Tracheal epithelial cell (primary cell): Measurements from ENCODE around the gene LSM2. TPM values are rescaled to one million over a fixed set of nuclear protein-coding genes. Genes with fewer than 3 reads are reported as not detected.

Experiments
- total RNA-seq: library from RNA; depleted of rRNA; stranded (reverse); fragments of >200 nt; gene quantifications from 2 replicates; pipeline ENCODE4 v1.2.1, GENCODE V29; 2014

Gene LSM2
- total RNA-seq: 34.2 and 39.0 TPM in 2 replicates

GRCh38 chr6:31806470-31807272 lies at the start of gene LSM2:
TSS of gene LSM2 (minus strand) at chr6:31806966. CDS start at chr6:31806757, 209 bp downstream.

GRCh38 chr6:31827286-31828079 lies 20.7 kb upstream of the LSM2 start, which contains the start of gene HSPA1B:
TSS of gene HSPA1B (plus strand) at chr6:31827738. CDS start at chr6:31827951, 213 bp downstream.

GRCh38 chr6:31815025-31815838 lies 8.5 kb upstream of the LSM2 start, which contains the start of the genes HSPA1A and HSPA1L:
TSS of gene HSPA1A (plus strand) at chr6:31815543. CDS start at chr6:31815757, 214 bp downstream.
TSS of gene HSPA1L (minus strand) at chr6:31815283. CDS start at chr6:31811972, 3,311 bp downstream.

GRCh38 chr6:31795616-31796298 lies 11.0 kb downstream of the LSM2 start, which contains the start of gene VARS1:
TSS of gene VARS1 (minus strand) at chr6:31795752. CDS start at chr6:31795217, 535 bp downstream.

GRCh38 chr6:31776989-31777666 lies 29.6 kb downstream of the LSM2 start, which contains the start of gene VWA7:
TSS of gene VWA7 (minus strand) at chr6:31777328. CDS start at chr6:31776779, 549 bp downstream.

GRCh38 chr6:31762356-31762755 lies 44.4 kb downstream of the LSM2 start, which contains the start of gene SAPCD1:
TSS of gene SAPCD1 (plus strand) at chr6:31762656. CDS start at chr6:31763055, 399 bp downstream.

Other genes starting within 250 kb of the LSM2 start
- not detected in 2 replicates for gene LTA, start 234.7 kb downstream of the LSM2 start, total RNA-seq
- gene TNF, start 231.4 kb downstream of the LSM2 start, total RNA-seq: 4.3 TPM in 1 of 2 replicates, not detected in the other
- gene LTB, start 224.5 kb downstream of the LSM2 start, total RNA-seq: 6.7 TPM in 1 of 2 replicates, not detected in the other
- not detected in 2 replicates for gene LST1, start 220.7 kb downstream of the LSM2 start, total RNA-seq
- not detected in 2 replicates for gene NCR3, start 214.0 kb downstream of the LSM2 start, total RNA-seq
- not detected in 2 replicates for gene AIF1, start 191.7 kb downstream of the LSM2 start, total RNA-seq
- 23.6 and 35.6 TPM in 2 replicates for gene PRRC2A, start 186.3 kb downstream of the LSM2 start, total RNA-seq
- 128 and 161 TPM in 2 replicates for gene BAG6, start 154.3 kb downstream of the LSM2 start, total RNA-seq
- gene APOM, start 151.1 kb downstream of the LSM2 start, total RNA-seq: 0.96 and 1.3 TPM in 2 replicates
- gene C6orf47, start 146.2 kb downstream of the LSM2 start, total RNA-seq: 26.7 and 27.1 TPM in 2 replicates
- gene GPANK1, start 142.0 kb downstream of the LSM2 start, total RNA-seq: 7.0 and 12.0 TPM in 2 replicates
- 84.2 and 103 TPM in 2 replicates for gene CSNK2B, start 140.9 kb downstream of the LSM2 start, total RNA-seq
- gene LY6G5B, start 137.0 kb downstream of the LSM2 start, total RNA-seq: under 0.01 and 0.43 TPM in 2 replicates
- gene LY6G5C, start 125.9 kb downstream of the LSM2 start, total RNA-seq: not detected in 2 replicates
- gene ABHD16A, start 103.6 kb downstream of the LSM2 start, total RNA-seq: 25.2 and 40.2 TPM in 2 replicates
- gene LY6G6F, start 100.1 kb downstream of the LSM2 start, total RNA-seq: not detected in 2 replicates
- not detected in 2 replicates for gene LY6G6D, start 91.6 kb downstream of the LSM2 start, total RNA-seq
- gene LY6G6C, start 85.2 kb downstream of the LSM2 start, total RNA-seq: not detected in 2 replicates
- gene MPIG6B, start 83.6 kb downstream of the LSM2 start, total RNA-seq: not detected in 2 replicates
- 11.5 and 45.8 TPM in 2 replicates for gene DDAH2, start 77.7 kb downstream of the LSM2 start, total RNA-seq
- 454 and 1,059 TPM in 2 replicates for gene CLIC1, start 70.4 kb downstream of the LSM2 start, total RNA-seq
- gene MSH5, start 67.0 kb downstream of the LSM2 start, total RNA-seq: 4.3 and 5.8 TPM in 2 replicates
- gene SAPCD1, start 44.3 kb downstream of the LSM2 start, total RNA-seq: not detected in 2 replicates
- gene VWA7, start 29.6 kb downstream of the LSM2 start, total RNA-seq: 0.43 and 0.48 TPM in 2 replicates
- gene VARS1, start 11.2 kb downstream of the LSM2 start, total RNA-seq: 61.0 and 64.8 TPM in 2 replicates
- gene HSPA1L, start 8.3 kb upstream of the LSM2 start, total RNA-seq: 0.64 and 0.72 TPM in 2 replicates
- 124 and 172 TPM in 2 replicates for gene HSPA1A, start 8.6 kb upstream of the LSM2 start, total RNA-seq
- gene HSPA1B, start 20.8 kb upstream of the LSM2 start, total RNA-seq: 268 TPM in 2 replicates
- gene NEU1, start 55.9 kb upstream of the LSM2 start, total RNA-seq: 70.3 and 75.4 TPM in 2 replicates
- 3.8 and 8.2 TPM in 2 replicates for gene SLC44A4, start 72.0 kb upstream of the LSM2 start, total RNA-seq
- 25.6 and 28.4 TPM in 2 replicates for gene EHMT2, start 90.7 kb upstream of the LSM2 start, total RNA-seq
- 0.72 and 3.0 TPM in 2 replicates for gene ZBTB12, start 95.1 kb upstream of the LSM2 start, total RNA-seq
- 0.96 and 2.1 TPM in 2 replicates for gene C2, start 120.8 kb upstream of the LSM2 start, total RNA-seq
- 0.64 and 19.0 TPM in 2 replicates for gene CFB, start 139.1 kb upstream of the LSM2 start, total RNA-seq
- gene NELFE, start 152.0 kb upstream of the LSM2 start, total RNA-seq: 120 and 152 TPM in 2 replicates
- gene SKIC2, start 152.2 kb upstream of the LSM2 start, total RNA-seq: 48.2 and 48.4 TPM in 2 replicates
- 10.6 and 13.2 TPM in 2 replicates for gene DXO, start 165.2 kb upstream of the LSM2 start, total RNA-seq
- 1.4 and 2.8 TPM in 2 replicates for gene C4A, start 175.1 kb upstream of the LSM2 start, total RNA-seq
- gene C4B, start 207.8 kb upstream of the LSM2 start, total RNA-seq: 1.2 and 2.3 TPM in 2 replicates
- 0.24 TPM in 1 of 2 replicates, not detected in the other for gene CYP21A2, start 231.4 kb upstream of the LSM2 start, total RNA-seq